Esophagus squamous epithelium (tissue), 5 donors: ENCODE data around the gene MT1M. TPM values are rescaled to one million over a fixed set of nuclear protein-coding genes. Genes with fewer than 3 reads are reported as not detected.
A peak's percentile ranks its signal among the peaks of the same experiment; 100 is the strongest.

ENCODE experiments used
- DNase-seq: peaks from one replicate; lab custom pipeline; 2025; lab: John Stamatoyannopoulos, UW
- H3K27ac ChIP-seq, 4 donors: fragments of 200-600 bp; sonication (generic); one replicate each; pipeline ENCODE4 v1.5.1; 2016 to 2019; ENCODE audit warnings: mild to moderate bottlenecking in 1 of 4
- H3K27me3 ChIP-seq, 4 donors: fragments of 200-600 bp; sonication (generic); 1 replicate in 3 of 4; 2 replicates in 1 of 4; pipeline versions ENCODE4 v1.5.1 to v1.6.0; 2017 to 2021; ENCODE audit warnings: antibody characterized with exemption in 1 of 4
- H3K36me3 ChIP-seq, 3 donors: fragments of 200-600 bp; sonication (generic); one replicate each; pipeline ENCODE4 v1.5.1; 2016 to 2019
- H3K4me1 ChIP-seq, 3 donors: fragments of 200-600 bp; sonication (generic); one replicate each; pipeline ENCODE4 v1.5.1; 2017 to 2019
- H3K4me3 ChIP-seq, 4 donors: fragments of 200-600 bp; sonication (generic); 1 replicate in 3 of 4; 2 replicates in 1 of 4; pipeline ENCODE4 v1.5.1; 2016 to 2019; ENCODE audit warnings: mild to moderate bottlenecking in 2 of 4, moderate library complexity in 1 of 4
- H3K9me3 ChIP-seq, 3 donors: fragments of 200-600 bp; sonication (generic); one replicate each; pipeline ENCODE4 v1.5.1; 2016 to 2019
- CTCF ChIP-seq, 6 experiments: fragments of 450-650 bp in 4 of 6; fragments of 200-600 bp in 2 of 6; sonication (generic) in 2 of 6; IDR thresholded peaks; one replicate each; pipeline ENCODE4 v1.5.1; 2016 to 2019; ENCODE audit warnings: antibody characterized with exemption in 6 of 6, mild to moderate bottlenecking in 4 of 6, moderate library complexity in 4 of 6
- POLR2A ChIP-seq, 4 donors: fragments of 450-650 bp; IDR thresholded peaks; one replicate each; pipeline ENCODE4 v1.6.1; 2017; ENCODE audit warnings: antibody characterized with exemption in 4 of 4, mild to moderate bottlenecking in 4 of 4, moderate library complexity in 3 of 4
- WGBS, 2 donors: methylation state at CpG; one replicate each; pipeline ENCODE4 v1.1.5; 2018; 5-methylcytosine and 5-hydroxymethylcytosine counted together
- intact Hi-C: fragments of 100-400 bp; cut with DNase I; formaldehyde crosslinking; loops from one replicate; pipeline ENCODE4 v1.15.0; 2022
- total RNA-seq, 4 donors: library from RNA; depleted of rRNA; stranded (reverse); fragments of >200 nt; gene quantifications; one replicate each; pipeline ENCODE4 v1.1.0, GENCODE V29; 2016
- donor health status: DM: yes; HTN: yes; CAD: no.

The MT1M gene
- total RNA-seq, 4 donors from 2014 or later = 0.57 to 7.4 (median 4.8) TPM; not detected in 1

- Histone ChIP-seq H3K36me3 (no peaks in the 10 kb centered on the region), H3K27ac (no peak overlapping the region), H3K9me3 (no peaks in the 10 kb centered on the region), H3K4me1 (peaks cover 6 to 34% (median 9%) of the 10 kb centered on the region in 3 donors), H3K27me3 (peaks cover 0 to 13% (median 0%) of the 10 kb centered on the region in 4 donors), H3K4me3 (no peak overlapping the region)
- TF ChIP-seq CTCF (IDR thresholded peaks at IDR 0.05) (no peak), POLR2A (IDR thresholded peaks at IDR 0.05) (no peak)
- intact Hi-C loops = no loop called here
- no peak for DNase-seq
- 92% methylated on average over 2 of the region's 2 CpGs for WGBS, 2 donors
Measured at GRCh38 chr16:56623637-56624036, 8.8 kb upstream of the MT1M start.

GRCh38 chr16:56625140-56625942 lies 7.1 kb upstream of the MT1M start, which contains the start of gene MT1E:
Gene MT1E (plus strand): TSS chr16:56625781. CDS start chr16:56625852, 71 bp downstream.
- WGBS, 2 donors = 4 to 9% methylated on average over 12 to 15 of the region's 62 CpGs
- Histone ChIP-seq H3K9me3 (no peaks in the 10 kb centered on the region), H3K36me3 (no peaks in the 10 kb centered on the region), H3K4me3 (peak within 1 kb of the TSS; percentile 43 to 81 (median 66)), H3K27ac (peak within 1 kb of the TSS; percentile 79 to 96 (median 90)), H3K4me1 (peaks cover 6 to 33% (median 9%) of the 10 kb centered on the region in 3 donors), H3K27me3 (peaks cover 0 to 10% (median 0%) of the 10 kb centered on the region in 4 donors)
- intact Hi-C loops = no loop called here
- no peak for DNase-seq
- no peak for TF ChIP-seq CTCF (IDR thresholded peaks at IDR 0.05)
- peak in 3 of 4 donors; percentile 13 to 89 (median 88) for TF ChIP-seq POLR2A (IDR thresholded peaks at IDR 0.05)

- intact Hi-C loops = no loop called here
- H3K27me3 ChIP-seq = peaks cover 0 to 12% (median 0%) of the 10 kb centered on the region in 4 donors
- 16 to 42% methylated on average over 6 to 8 of the region's 16 CpGs for WGBS, 2 donors
Measured at GRCh38 chr16:56625943-56626654, 6.4 kb upstream of the MT1M start.

GRCh38 chr16:56626685-56627084 lies 5.8 kb upstream of the MT1M start:
- Histone ChIP-seq H3K4me3 (peak overlapping the region; percentile 43 to 81 (median 66)), H3K9me3 (no peaks in the 10 kb centered on the region), H3K36me3 (no peaks in the 10 kb centered on the region), H3K27me3 (peaks cover 0 to 15% (median 0%) of the 10 kb centered on the region in 4 donors), H3K4me1 (peaks cover 6 to 36% (median 9%) of the 10 kb centered on the region in 3 donors), H3K27ac (peak overlapping the region; percentile 79 to 96 (median 90))
- 29 to 33% methylated on average over 1 to 6 of the region's 7 CpGs for WGBS, 2 donors
- intact Hi-C loops = no loop called here
- TF ChIP-seq POLR2A (IDR thresholded peaks at IDR 0.05) (no peak), CTCF (IDR thresholded peaks at IDR 0.05) (no peak)
- DNase-seq = no peak

More at GRCh38 chr16:56625943-56626654, 6.4 kb upstream of the MT1M start:
- Histone ChIP-seq H3K27ac (peak overlapping the region; percentile 79 to 96 (median 90)), H3K9me3 (no peaks in the 10 kb centered on the region), H3K36me3 (no peaks in the 10 kb centered on the region), H3K4me3 (peak overlapping the region; percentile 43 to 81 (median 66)), H3K4me1 (peaks cover 6 to 33% (median 9%) of the 10 kb centered on the region in 3 donors)
- TF ChIP-seq CTCF (IDR thresholded peaks at IDR 0.05) (no peak), POLR2A (IDR thresholded peaks at IDR 0.05) (no peak)
- no peak for DNase-seq
